ENCODE results near the gene SLC43A1.

SLC43A1 gene

GRCh38 chr11:57527056-57527631, 11.6 kb upstream of the SLC43A1 start:
- DNase-seq: peak; percentile 83

DNA sequence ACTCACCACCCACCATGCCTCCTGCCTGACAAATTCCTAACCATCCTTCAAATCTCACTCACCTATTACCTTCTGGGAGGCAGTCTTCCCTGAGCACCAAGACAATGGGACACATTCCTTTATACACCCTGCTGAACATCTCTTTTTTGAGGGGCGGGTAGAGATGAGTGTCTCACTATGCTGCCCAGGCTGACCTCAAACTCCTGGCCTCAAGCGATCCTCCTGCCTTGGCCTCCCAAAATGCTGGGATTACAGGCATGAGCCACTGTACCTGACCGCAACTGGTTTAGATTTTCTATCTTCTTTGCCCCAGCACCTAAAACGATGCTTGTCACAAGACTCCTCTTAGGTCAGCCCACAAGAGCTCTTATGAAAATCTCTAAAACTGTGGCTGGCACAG, 7.9 kb upstream of the SLC43A1 start:
- DNase-seq: no peak

GRCh38 chr11:57521116-57521515, 5.6 kb upstream of the SLC43A1 start:
- peak; percentile 54 for DNase-seq

GRCh38 chr11:57516061-57516443, 550 bp upstream of the SLC43A1 start:
- no peak for DNase-seq

GRCh38 chr11:57514538-57515331, 767 bp downstream of the SLC43A1 start:
- DNase-seq: peak; percentile 77

- peak; percentile 73 for DNase-seq
Observed at GRCh38 chr11:57513911-57514537, 1.5 kb downstream of the SLC43A1 start.

DNA sequence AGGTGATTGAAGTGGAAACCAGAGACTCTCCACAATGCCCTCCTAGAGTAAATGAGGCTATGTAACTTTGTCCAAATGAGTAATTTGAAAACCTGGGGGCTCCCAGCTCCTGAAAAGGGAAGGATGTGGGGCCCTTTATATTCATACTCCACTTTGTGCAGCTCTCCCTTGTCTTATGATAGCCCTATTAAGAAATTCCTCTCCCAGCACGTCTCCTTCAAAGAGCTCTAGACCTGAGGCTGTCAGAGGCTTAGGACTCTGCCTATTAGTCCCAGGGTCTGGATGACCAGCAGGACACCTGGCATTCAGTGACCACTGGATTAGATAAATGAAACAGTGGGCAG, 2.1 kb downstream of the SLC43A1 start:
- DNase-seq: peak; percentile 42

DNA sequence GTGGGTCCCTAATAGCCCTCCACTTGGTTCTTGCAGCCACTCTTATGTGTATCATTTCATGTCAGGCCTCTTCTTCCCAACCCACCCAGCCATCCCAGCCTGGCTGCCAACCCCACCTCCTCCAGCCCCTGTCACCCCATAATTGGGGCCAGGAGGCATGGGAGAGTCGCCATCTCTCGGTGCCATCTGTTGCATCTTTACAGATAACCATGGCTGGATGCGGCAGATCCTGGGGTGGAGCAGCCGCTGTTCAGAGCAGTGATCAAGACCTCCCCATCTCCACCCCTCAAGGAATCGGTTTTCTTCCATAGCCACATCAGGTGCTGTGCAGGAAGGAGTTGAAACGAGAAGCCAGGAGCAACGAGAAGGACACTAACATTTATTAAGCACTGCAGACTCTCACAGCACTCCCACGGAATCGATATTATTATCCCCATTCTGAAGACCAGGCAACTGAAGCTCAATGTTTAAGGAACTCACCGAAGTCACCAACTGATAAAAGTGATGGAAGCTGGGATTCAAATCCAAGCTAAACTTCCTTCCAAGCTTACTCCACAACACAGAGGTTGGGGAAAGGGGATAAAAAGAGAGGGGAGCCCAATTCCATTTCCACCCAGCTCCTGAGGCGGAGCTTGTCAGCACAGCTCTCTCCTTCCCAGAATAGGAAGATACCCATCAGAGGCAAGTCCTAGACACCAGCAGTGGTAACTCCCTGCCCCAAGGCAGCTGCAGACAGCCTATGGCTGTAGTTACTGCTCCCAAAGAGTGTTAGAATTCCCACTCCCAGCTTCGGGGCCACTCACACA, 2.7 kb downstream of the SLC43A1 start:
- DNase-seq: peak; percentile 76

DNA sequence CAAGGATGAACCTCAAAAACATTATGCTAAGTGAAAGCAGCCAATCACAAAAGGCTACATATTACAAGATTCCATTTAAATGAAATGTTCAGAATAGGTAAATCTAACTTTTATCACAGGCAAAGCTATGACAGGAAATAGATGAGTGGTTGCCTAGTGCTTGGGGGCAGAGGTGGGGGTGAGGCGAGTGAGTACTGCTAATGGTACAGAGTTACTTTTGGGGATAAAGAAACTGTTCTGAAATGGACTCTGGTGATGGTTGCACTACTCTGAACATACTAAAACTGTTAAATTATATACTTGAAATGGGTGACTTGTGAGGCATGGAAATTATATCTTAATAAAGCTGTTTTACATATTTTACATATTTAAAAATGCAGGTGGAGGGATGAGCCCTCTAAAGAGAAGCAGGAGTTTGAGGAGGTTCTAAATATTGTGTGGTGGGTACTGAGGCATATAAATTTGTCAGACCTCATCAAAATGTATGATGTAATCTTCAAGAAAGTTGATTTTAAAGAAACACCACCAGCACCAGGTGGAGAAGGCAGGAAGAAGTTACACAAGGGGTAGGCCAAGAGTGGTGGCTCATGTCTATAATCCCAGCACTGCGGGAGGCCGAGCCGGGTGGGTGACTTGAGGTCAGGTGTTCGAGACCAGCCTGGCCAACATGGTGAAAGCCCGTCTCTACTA, 3.6 kb downstream of the SLC43A1 start:
- DNase-seq: no peak

DNA sequence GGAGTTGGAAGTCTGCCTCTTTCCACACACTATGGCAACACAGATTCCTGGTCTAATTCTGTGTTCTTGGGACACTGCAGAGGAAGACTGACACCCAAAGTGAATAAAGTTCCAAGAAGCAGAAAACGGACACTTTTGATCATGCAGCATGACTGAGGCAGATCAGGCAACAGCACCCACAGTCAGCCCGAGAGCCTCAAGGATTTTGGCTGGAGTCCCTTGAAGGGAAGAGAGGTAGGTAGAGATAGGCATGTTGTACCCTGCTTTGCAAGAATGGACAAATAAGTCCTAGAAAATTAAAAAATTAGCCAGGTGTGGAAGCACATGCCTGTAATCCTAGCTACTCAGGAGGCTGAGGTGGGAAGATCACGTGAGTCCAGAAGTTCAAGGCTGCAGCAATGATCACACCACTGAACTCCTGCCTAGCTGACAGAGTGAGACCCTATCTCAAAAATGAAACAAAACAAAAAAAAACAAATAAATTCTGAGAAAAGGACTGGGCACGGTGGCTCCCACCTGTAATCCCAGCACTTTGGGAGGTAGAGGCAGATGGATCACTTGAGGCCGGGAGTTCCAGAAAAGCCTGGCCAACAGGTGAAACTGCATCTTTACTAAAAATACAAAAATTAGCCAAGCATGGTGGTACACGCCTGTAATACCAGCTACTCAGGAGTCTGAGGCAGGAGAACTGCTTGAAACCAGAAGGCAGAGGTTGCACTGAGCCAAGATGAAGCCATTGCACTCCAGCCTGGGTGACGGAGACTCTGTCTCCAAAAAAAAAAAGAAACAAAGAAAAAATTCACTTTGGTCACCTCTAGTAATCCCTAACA, 6.9 kb downstream of the SLC43A1 start:
- DNase-seq: no peak

DNA sequence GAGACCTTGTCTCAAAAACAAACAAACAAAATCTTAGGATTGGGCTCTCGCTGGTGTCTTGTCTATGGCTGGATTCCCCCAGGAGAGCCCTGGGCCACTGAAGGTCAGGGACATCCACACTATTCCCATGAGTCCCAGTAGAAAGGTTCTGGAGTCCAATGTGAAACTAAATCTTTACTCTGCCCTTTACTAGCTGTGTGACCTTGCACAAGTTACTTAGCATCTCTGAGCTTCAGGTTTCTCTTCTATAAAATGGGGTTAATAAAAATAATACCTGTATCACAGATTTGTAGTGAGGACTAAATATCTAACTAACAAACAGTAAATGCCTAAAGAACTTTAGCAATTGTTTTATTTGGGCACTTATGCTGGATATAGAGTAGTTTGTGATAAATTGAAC, 9.0 kb downstream of the SLC43A1 start:
- DNase-seq: no peak

DNA sequence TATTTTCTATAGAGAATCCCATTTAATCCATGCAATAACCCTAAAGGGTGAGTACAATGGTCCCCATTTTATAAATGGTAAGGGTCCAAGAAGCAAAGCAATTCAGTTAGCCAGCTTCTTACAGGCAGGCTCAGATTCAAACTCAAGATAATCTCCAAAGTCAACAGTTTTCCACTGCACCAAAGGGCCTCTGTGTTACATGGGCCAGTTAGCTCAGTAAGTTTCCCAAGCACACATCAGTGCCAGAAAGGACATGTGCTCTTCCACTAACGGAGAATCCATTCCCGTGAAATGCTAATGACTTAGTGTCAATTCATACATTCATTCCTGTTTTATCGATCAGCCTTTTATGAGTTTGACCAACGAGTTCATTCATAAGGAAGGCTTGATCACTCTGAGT, 11.0 kb downstream of the SLC43A1 start:
- no peak for DNase-seq

GRCh38 chr11:57502870-57503269, 12.6 kb downstream of the SLC43A1 start:
- no peak for DNase-seq

GRCh38 chr11:57502376-57502775, 13.1 kb downstream of the SLC43A1 start:
- DNase-seq: no peak

- DNase-seq: no peak
Observed at GRCh38 chr11:57501953-57502352, 13.5 kb downstream of the SLC43A1 start.

- no peak for DNase-seq
Observed at GRCh38 chr11:57500926-57501325, 14.6 kb downstream of the SLC43A1 start.

GRCh38 chr11:57500515-57500914, 15.0 kb downstream of the SLC43A1 start:
- no peak for DNase-seq

DNA sequence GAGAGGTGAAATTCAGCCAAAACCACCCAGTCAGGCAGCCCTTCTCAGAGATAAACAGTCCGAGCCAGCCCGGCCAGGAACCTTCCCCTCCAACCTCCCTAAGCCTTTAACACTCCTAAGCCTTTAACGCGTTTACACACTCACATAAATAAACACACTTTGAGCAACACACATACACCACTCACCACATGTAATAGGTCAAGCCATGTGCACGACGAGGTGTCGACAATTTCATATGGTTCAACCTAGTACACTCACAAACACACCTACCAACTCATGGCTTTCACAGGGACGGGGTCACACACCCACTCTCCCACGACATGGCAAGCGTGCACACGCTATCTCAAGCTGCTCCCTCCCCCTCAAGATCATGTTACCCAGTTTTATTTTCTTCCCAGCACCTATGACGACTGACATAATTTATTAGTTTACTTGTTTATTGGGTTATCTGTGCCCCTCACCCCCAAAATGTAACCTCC, 15.5 kb downstream of the SLC43A1 start:
- no peak for DNase-seq

GRCh38 chr11:57499413-57499982, 16.0 kb downstream of the SLC43A1 start:
- DNase-seq: peak; percentile 94

- no peak for DNase-seq
Observed at GRCh38 chr11:57498540-57498939, 17.0 kb downstream of the SLC43A1 start.

Data from hematopoietic multipotent progenitor cell treated with erythropoietin and hydrocortisone succinate and interleukin-3 and kit ligand, for 4 days (in vitro differentiated cells).